RWPE1 (cell line): ENCODE results near the gene ADAMTSL2.

ENCODE experiments used
- CTCF ChIA-PET: fragments of 350-600 bp; sonication (Branson Sonifier 250); formaldehyde crosslinking; extraction: SDS; loops from one replicate; lab custom pipeline; 2021; lab: Yijun Ruan, JAX
- POLR2A ChIA-PET: fragments of 400-600 bp; formaldehyde crosslinking; extraction: SDS; loops from one replicate; lab custom pipeline; 2020; ENCODE audit warnings: antibody characterized with exemption; ENCODE audit not compliant: low non-redundant PET; lab: Yijun Ruan, JAX
- DNase-seq: peaks from one replicate; pipeline ENCODE4 v3.0.0; 2012; ENCODE audit warnings: low spot score
- H3K27ac ChIP-seq: fragments of 450-650 bp; 2 replicates; pipeline ENCODE4 v1.5.1; 2017
- CTCF ChIP-seq: fragments of 450-650 bp; conservative IDR thresholded peaks from 2 replicates; pipeline ENCODE4 v1.5.1; 2017; ENCODE audit warnings: low read depth, mild to moderate bottlenecking

Gene ADAMTSL2

DNA sequence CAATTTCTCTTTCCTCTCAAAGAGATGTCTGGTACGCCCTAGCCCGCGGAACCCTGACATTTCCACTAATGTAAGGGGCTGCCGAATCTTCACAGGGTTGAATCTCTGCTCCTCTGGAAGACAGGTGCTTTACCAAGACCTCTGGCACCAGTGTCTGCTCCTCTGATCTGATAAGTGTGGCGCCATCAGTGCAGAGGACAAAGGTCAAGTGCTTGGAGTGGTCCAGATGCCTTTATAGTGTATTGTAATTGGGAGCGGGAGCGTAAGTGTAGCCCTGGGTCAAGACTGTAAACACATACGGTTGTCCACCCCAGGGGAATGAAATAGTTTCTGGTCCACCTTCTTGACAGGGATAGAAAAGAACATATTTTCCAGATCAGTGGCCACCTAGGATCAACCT is 17.7 kb downstream of the ADAMTSL2 start:
- no peak overlapping the region for H3K27ac ChIP-seq
- no peak for TF ChIP-seq CTCF
- POLR2A ChIA-PET, result no interaction called here
- CTCF ChIA-PET, result interaction anchor here (1.4 kb wide), 1 partner anchor 191 kb away, joined by 6 read pairs; no protein-coding TSS in a partner anchor
- DNase-seq, result no peak

DNA sequence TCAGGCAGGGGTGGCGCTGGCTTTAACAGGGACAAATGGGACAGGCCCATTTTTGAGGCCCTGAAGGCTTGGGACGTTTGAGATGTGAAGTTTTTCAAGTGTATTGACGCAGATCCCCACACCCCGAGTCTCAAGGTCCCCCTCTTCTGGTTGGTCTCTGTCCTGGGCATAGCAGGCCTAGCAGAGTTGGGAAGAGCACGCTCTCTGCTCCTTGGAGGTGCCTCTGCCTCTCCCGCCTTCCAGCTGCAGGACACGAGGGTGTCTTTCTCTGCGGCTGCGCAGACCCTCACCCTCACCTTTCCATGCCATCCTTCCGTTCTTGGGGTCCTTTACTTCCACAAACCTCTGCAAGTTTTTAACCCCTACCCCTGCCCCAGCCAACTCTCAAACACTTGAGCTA is 18.6 kb downstream of the ADAMTSL2 start:
- no peak for DNase-seq
- ChIA-PET POLR2A (no interaction called here), CTCF (interaction anchor here (1.2 to 1.4 kb wide), 2 partner anchors 20 to 190 kb away, joined by 3 to 6 read pairs; no protein-coding TSS in a partner anchor)
- no peak overlapping the region for H3K27ac ChIP-seq
- no peak for TF ChIP-seq CTCF

DNA sequence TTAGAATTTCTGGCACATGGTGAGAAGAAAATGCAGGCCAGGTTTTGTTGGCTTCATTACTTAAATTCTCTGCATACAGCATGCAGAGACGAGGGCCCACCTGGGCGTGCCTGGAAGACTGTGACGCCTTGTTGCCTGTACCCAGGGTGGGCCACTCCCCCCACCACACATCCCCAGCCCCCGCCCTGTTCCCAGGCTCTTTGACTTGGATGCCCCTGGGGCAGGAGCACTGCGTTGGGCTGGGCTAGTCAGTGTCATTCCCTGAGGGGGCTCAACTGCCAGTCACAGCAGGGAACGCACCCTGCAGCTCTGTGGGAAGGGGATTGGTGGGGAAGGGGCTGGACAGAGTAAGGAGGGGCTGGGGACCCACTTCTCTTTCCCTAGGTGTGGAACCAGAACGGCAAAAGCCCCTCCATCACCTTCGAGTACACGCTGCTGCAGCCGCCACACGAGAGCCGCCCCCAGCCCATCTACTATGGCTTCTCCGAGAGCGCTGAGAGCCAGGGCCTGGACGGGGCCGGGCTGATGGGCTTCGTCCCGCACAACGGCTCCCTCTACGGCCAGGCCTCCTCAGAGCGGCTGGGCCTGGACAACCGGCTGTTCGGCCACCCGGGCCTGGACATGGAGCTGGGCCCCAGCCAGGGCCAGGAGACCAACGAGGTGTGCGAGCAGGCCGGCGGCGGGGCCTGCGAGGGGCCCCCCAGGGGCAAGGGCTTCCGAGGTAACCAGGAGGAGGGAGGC is 19.6 kb downstream of the ADAMTSL2 start:
- POLR2A ChIA-PET, result interaction anchor here (0.6 kb wide), 1 partner anchor 231 kb away, joined by 3 read pairs; no protein-coding TSS in a partner anchor
- DNase-seq, result no peak
- no peak for TF ChIP-seq CTCF
- CTCF ChIA-PET, result interaction anchor here (1.2 kb wide), 1 partner anchor 21 kb away, joined by 3 read pairs; no protein-coding TSS in a partner anchor
- H3K27ac ChIP-seq, result no peak overlapping the region

DNA sequence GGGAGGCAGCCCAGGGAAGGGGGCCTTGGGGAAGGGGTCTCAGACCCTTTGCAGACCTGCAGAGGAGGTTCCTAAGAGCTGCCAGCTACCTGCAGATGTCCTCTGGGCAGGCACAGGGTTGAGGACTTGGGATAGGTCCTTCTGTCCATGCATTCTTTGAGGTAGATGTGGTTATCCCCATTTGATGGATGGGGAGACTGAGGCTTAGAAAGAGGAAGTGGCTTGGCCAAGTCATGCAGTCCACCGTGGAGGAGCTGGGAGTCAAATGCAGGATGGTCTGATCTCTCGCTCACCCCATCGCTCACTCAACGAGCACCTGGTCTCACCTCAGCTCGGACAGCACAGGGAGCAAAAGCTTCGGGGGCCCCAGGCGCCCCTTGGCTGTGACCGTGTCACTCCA is 20.2 kb downstream of the ADAMTSL2 start:
- ChIA-PET POLR2A (no interaction called here), CTCF (no interaction called here)
- no peak for TF ChIP-seq CTCF
- H3K27ac ChIP-seq, result no peak overlapping the region
- no peak for DNase-seq

DNA sequence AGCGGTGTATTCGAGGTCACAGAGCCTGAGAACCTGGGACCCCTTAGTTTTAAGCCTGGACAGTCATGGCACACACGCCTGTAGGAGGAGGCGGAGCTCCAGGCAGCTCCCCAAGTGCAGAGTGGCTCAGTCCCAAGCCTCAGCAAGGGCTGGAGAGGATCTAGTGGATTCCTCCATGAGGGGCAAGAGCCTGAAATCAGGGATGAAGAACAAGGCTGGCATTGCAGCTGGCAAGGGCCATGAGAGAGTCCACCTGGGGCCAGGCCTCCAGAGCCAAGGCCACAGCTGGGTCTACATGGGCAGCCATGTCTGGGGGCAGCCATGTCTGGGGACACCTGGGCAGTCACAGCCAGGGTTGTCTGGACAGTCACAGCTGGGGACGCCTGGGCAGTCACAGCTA is 21.9 kb downstream of the ADAMTSL2 start:
- ChIA-PET CTCF (no interaction called here), POLR2A (no interaction called here)
- no peak for TF ChIP-seq CTCF

DNA sequence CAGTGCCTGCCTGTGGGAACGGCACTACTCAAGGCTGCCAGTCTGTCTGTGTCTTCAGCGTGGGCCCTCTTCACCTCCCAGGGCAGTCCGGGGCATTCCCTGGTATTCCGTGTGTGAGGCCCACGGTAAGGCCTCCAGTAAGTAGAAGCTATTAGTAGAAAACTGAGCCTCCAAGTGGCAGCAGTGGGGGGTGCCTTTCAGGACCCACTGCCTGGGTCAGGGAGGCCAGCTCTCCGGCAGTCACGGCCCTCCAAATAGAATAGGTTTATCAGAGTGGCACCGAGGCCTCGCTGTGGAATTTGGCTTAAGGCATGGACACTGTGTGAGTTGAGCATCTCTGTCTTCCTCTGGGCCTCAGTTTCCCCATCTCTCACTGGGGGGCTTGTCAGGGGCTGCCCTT is 23.1 kb downstream of the ADAMTSL2 start:
- no peak for DNase-seq
- ChIA-PET CTCF (interaction anchor here (0.7 kb wide), 1 partner anchor 92 kb away, joined by 3 read pairs; no protein-coding TSS in a partner anchor), POLR2A (no interaction called here)
- H3K27ac ChIP-seq, result no peak overlapping the region
- no peak for TF ChIP-seq CTCF

More for the DNA sequence above, 21.9 kb downstream of the ADAMTSL2 start:
- H3K27ac ChIP-seq, result no peak overlapping the region
- no peak for DNase-seq
